H9 (cell line): Measurements from ENCODE around the gene GXYLT2. TPM values are rescaled to one million over a fixed set of nuclear protein-coding genes. Genes with fewer than 3 reads are reported as not detected.

Experiments
- DNase-seq: peaks from one replicate; pipeline ENCODE4 v3.0.0-alpha.2; 2017
- H2AFZ ChIP-seq: one replicate; pipeline ENCODE4 v1.6.1; 2013; ENCODE audit warnings: mild to moderate bottlenecking, low read length, control low read depth, moderate library complexity
- H2AK5ac ChIP-seq: 2 replicates; pipeline ENCODE4 v1.6.1; 2013; ENCODE audit warnings: low read length, control low read depth, mixed read lengths; ENCODE audit not compliant: insufficient read length
- H2BK120ac ChIP-seq: one replicate; pipeline ENCODE4 v1.6.1; 2013; ENCODE audit warnings: low read depth, mild to moderate bottlenecking, low read length, control low read depth, inconsistent platforms; ENCODE audit not compliant: poor library complexity, severe bottlenecking
- H2BK12ac ChIP-seq: 2 replicates; pipeline ENCODE4 v1.6.1; 2013; ENCODE audit warnings: low read length, control low read depth, mixed read lengths, low read depth; ENCODE audit not compliant: insufficient read length
- H2BK15ac ChIP-seq: 2 replicates; pipeline ENCODE4 v1.6.1; 2013; ENCODE audit warnings: low read depth, low read length, control low read depth
- H2BK20ac ChIP-seq: one replicate; pipeline ENCODE4 v1.6.1; 2013; ENCODE audit warnings: low read depth, mild to moderate bottlenecking, low read length, control low read depth, inconsistent platforms; ENCODE audit not compliant: poor library complexity, severe bottlenecking
- H2BK5ac ChIP-seq: 2 replicates; pipeline ENCODE4 v1.6.1; 2013; ENCODE audit warnings: low read length, control low read depth, mixed read lengths; ENCODE audit not compliant: insufficient read length
- H3K14ac ChIP-seq: 2 replicates; pipeline ENCODE4 v1.6.1; 2013; ENCODE audit warnings: low read length, control low read depth; ENCODE audit not compliant: insufficient read depth
- H3K18ac ChIP-seq: 2 replicates; pipeline ENCODE4 v1.6.1; 2013; ENCODE audit warnings: low read depth, mild to moderate bottlenecking, mixed read lengths, low read length, control low read depth; ENCODE audit not compliant: insufficient read length
- H3K23ac ChIP-seq: 2 replicates; pipeline ENCODE4 v1.6.1; 2013; ENCODE audit warnings: low read length, control low read depth, mixed read lengths, low read depth; ENCODE audit not compliant: insufficient read length
- H3K23me2 ChIP-seq: 2 replicates; pipeline ENCODE4 v1.6.1; 2013; ENCODE audit warnings: low read depth, mild to moderate bottlenecking, mixed read lengths, low read length, control low read depth; ENCODE audit not compliant: insufficient read length, poor library complexity, severe bottlenecking
- H3K27ac ChIP-seq: 2 replicates; pipeline ENCODE4 v1.5.1; 2013; ENCODE audit warnings: low read length, control low read depth, mixed read lengths, low read depth; ENCODE audit not compliant: insufficient read length
- H3K27me3 ChIP-seq: 2 replicates; pipeline ENCODE4 v1.6.1; 2013; ENCODE audit warnings: low read length, control low read depth, inconsistent platforms; ENCODE audit not compliant: insufficient read depth
- H3K4ac ChIP-seq: 2 replicates; pipeline ENCODE4 v1.6.1; 2013; ENCODE audit warnings: low read depth, mild to moderate bottlenecking, control low read depth, inconsistent platforms, low read length, moderate library complexity
- H3K4me1 ChIP-seq: 2 replicates; pipeline ENCODE4 v1.6.1; 2013; ENCODE audit warnings: low read length, control low read depth, inconsistent platforms; ENCODE audit not compliant: insufficient read depth
- H3K4me2 ChIP-seq: 2 replicates; pipeline ENCODE4 v1.6.1; 2013; ENCODE audit warnings: low read length, control low read depth, mixed read lengths; ENCODE audit not compliant: insufficient read length, insufficient read depth
- H3K56ac ChIP-seq: 2 replicates; pipeline ENCODE4 v1.6.1; 2013; ENCODE audit warnings: low read depth, mild to moderate bottlenecking, mixed read lengths, low read length, control low read depth; ENCODE audit not compliant: insufficient read length
- H3K79me1 ChIP-seq: 2 replicates; pipeline ENCODE4 v1.6.1; 2013; ENCODE audit warnings: low read depth, mild to moderate bottlenecking, moderate library complexity, low read length, control low read depth, inconsistent platforms; ENCODE audit not compliant: insufficient read depth, poor library complexity, severe bottlenecking
- H3K79me2 ChIP-seq: 2 replicates; pipeline ENCODE4 v1.6.1; 2013; ENCODE audit warnings: low read length, control low read depth, inconsistent platforms; ENCODE audit not compliant: insufficient read depth
- H3K9ac ChIP-seq: 2 replicates; pipeline ENCODE4 v1.6.1; 2013; ENCODE audit warnings: low read length, control low read depth, mixed read lengths; ENCODE audit not compliant: insufficient read length; ENCODE audit errors: extremely low read depth
- H3K9me3 ChIP-seq: one replicate; pipeline ENCODE4 v1.6.1; 2013; ENCODE audit warnings: low read depth, low read length, inconsistent platforms; ENCODE audit not compliant: control insufficient read depth
- H3T11ph ChIP-seq: one replicate; pipeline ENCODE4 v1.6.1; 2013; ENCODE audit warnings: mild to moderate bottlenecking, low read length, control low read depth, inconsistent platforms
- H4K20me1 ChIP-seq: one replicate; pipeline ENCODE4 v1.6.1; 2013; ENCODE audit not compliant: control insufficient read depth, insufficient read length, insufficient read depth
- H4K5ac ChIP-seq: 2 replicates; pipeline ENCODE4 v1.6.1; 2013; ENCODE audit warnings: low read depth, mild to moderate bottlenecking, mixed read lengths, low read length, control low read depth; ENCODE audit not compliant: insufficient read length
- H4K8ac ChIP-seq: replicated peaks from 2 replicates; pipeline ENCODE4 v1.6.1; 2013; ENCODE audit warnings: low read length, control low read depth, mixed read lengths, low read depth; ENCODE audit not compliant: insufficient read length
- H4K91ac ChIP-seq: 2 replicates; pipeline ENCODE4 v1.6.1; 2013; ENCODE audit warnings: low read depth, mild to moderate bottlenecking, moderate library complexity, mixed read lengths, low read length, control low read depth; ENCODE audit not compliant: insufficient read length
- H3K27ac Mint-ChIP-seq, 3 experiments: 2 replicates in 2 of 3; 3 replicates in 1 of 3; pipeline ENCODE4 v1.8.0; 2020 to 2021; ENCODE audit warnings: mixed read lengths in 3 of 3, mild to moderate bottlenecking in 1 of 3, moderate library complexity in 1 of 3
- H3K27me3 Mint-ChIP-seq: 2 replicates; pipeline ENCODE4 v1.8.0; 2021; ENCODE audit warnings: low read depth, mild to moderate bottlenecking, moderate library complexity, mixed read lengths
- H3K36me3 Mint-ChIP-seq, 3 experiments: 2 replicates in 2 of 3; 3 replicates in 1 of 3; pipeline ENCODE4 v1.8.0; 2020 to 2021; ENCODE audit warnings: low read depth in 3 of 3, mixed read lengths in 3 of 3; ENCODE audit not compliant: insufficient read depth in 1 of 3
- H3K4me1 Mint-ChIP-seq, 2 experiments: 2 replicates each; pipeline ENCODE4 v1.8.0; 2020; ENCODE audit warnings: mixed read lengths in 2 of 2
- H3K4me3 Mint-ChIP-seq, 2 experiments: 2 replicates in 1 of 2; 3 replicates in 1 of 2; pipeline ENCODE4 v1.8.0; 2020 to 2021; ENCODE audit warnings: mild to moderate bottlenecking in 2 of 2, mixed read lengths in 2 of 2, moderate library complexity in 1 of 2
- H3K9me3 Mint-ChIP-seq, 2 experiments: 2 replicates in 1 of 2; 3 replicates in 1 of 2; pipeline ENCODE4 v1.8.0; 2020; ENCODE audit warnings: mild to moderate bottlenecking in 2 of 2, mixed read lengths in 2 of 2, moderate library complexity in 1 of 2
- CTCF ChIP-seq: fragments of 200-600 bp; sonication (generic); conservative IDR thresholded peaks from 3 replicates; pipeline ENCODE4 v1.8.0; 2021; ENCODE audit warnings: antibody characterized with exemption, mild to moderate bottlenecking
- WGBS: extraction: QIAGEN DNeasy Blood & Tissue Kit; methylation state at CpG from one replicate; pipeline ENCODE4 v1.1.7; 2013; ENCODE audit warnings: missing lambda C conversion rate, low lambda C conversion rate, mixed read lengths; ENCODE audit not compliant: insufficient read length; ENCODE audit errors: extremely low coverage; 5-methylcytosine and 5-hydroxymethylcytosine counted together
- total RNA-seq: library from RNA; stranded (reverse); gene quantifications from 2 replicates; pipeline ENCODE4 v1.2.1, GENCODE V29; 2021

Gene GXYLT2
- total RNA-seq, 1 experiment from 2014 or later: 2.0 TPM

- no peaks in the 10 kb centered on the region for H3K79me1 ChIP-seq
- H3K4me1 ChIP-seq: no peaks in the 10 kb centered on the region
- H4K5ac ChIP-seq: no peak overlapping the region
- H3K9ac ChIP-seq: no peak overlapping the region
- WGBS: no CpG with 5 or more reads among the region's 4 CpGs
- no peak overlapping the region for H2BK120ac ChIP-seq
- no peaks in the 10 kb centered on the region; a peak in 1 of 5 replicates for H3K9me3 Mint-ChIP-seq
- no peak overlapping the region for H3K18ac ChIP-seq
- H3K56ac ChIP-seq: no peak overlapping the region
- H2AFZ ChIP-seq: no peak overlapping the region
- no peak overlapping the region for H4K8ac ChIP-seq
- no peaks in the 10 kb centered on the region for H3K27me3 ChIP-seq
- no peaks in the 10 kb centered on the region; the same call in 1 of the 2 replicates for H3K27me3 Mint-ChIP-seq
- no peak overlapping the region for H3K4ac ChIP-seq
- H3K27ac Mint-ChIP-seq: no peak overlapping the region
- no peaks in the 10 kb centered on the region for H3K79me2 ChIP-seq
- H4K91ac ChIP-seq: no peak overlapping the region
- H3K4me1 Mint-ChIP-seq: peaks cover 0 to 6% of the 10 kb centered on the region in 2 experiments; a peak in 2 of 4 replicates
- H3K4me2 ChIP-seq: no peak overlapping the region
- no peak overlapping the region for H3K4me3 Mint-ChIP-seq
- no peak overlapping the region for H2BK5ac ChIP-seq
- no peak overlapping the region for H3K23ac ChIP-seq
- H2BK15ac ChIP-seq: no peak overlapping the region
- H2BK20ac ChIP-seq: no peak overlapping the region
- H3K9me3 ChIP-seq: no peaks in the 10 kb centered on the region
- H3T11ph ChIP-seq: no peak overlapping the region
- no peak overlapping the region for H2BK12ac ChIP-seq
- no peak overlapping the region for H3K14ac ChIP-seq
- no peaks in the 10 kb centered on the region for H3K36me3 Mint-ChIP-seq
- H4K20me1 ChIP-seq: no peaks in the 10 kb centered on the region
- DNase-seq: no peak
- H3K23me2 ChIP-seq: no peaks in the 10 kb centered on the region
- no peak overlapping the region for H2AK5ac ChIP-seq
- no peak for TF ChIP-seq CTCF
- no peak overlapping the region for H3K27ac ChIP-seq
Measured at GRCh38 chr3:72907131-72907711, 19.4 kb downstream of the GXYLT2 start.
